ENCODE data around the gene ARL2BP. TPM values are rescaled to one million over a fixed set of nuclear protein-coding genes. Genes with fewer than 3 reads are reported as not detected.
"Not testable (repeated sequence)": the region's sequence is repeated elsewhere in the genome, so short reads cannot be mapped to it uniquely, and the experiment has no call there.

Gene ARL2BP
- total RNA-seq, 1 donor from 2014 or later: 60.3 TPM

GRCh38 chr16:57258910-57259475 is 13.9 kb downstream of the ARL2BP start:
- intact Hi-C loops (cut with micrococcal nuclease): no loop called here
- no peak for DNase-seq
- no peak for ATAC-seq

GRCh38 chr16:57260294-57260929 is 15.4 kb downstream of the ARL2BP start:
- intact Hi-C loops (cut with micrococcal nuclease): no loop called here
- no peak for ATAC-seq
- no peak for DNase-seq

GRCh38 chr16:57261806-57262205 is 16.7 kb downstream of the ARL2BP start:
- ATAC-seq: no peak
- DNase-seq: no peak
- intact Hi-C loops (cut with micrococcal nuclease): no loop called here

GRCh38 chr16:57262841-57263540 is 17.9 kb downstream of the ARL2BP start:
- DNase-seq (no peak), ATAC-seq (no peak)
- intact Hi-C loops (cut with micrococcal nuclease): no loop called here

GRCh38 chr16:57263541-57264351 is 18.7 kb downstream of the ARL2BP start:
- ATAC-seq (no peak), DNase-seq (no peak)
- intact Hi-C loops (cut with micrococcal nuclease): no loop called here

GRCh38 chr16:57264381-57264780 is 19.3 kb downstream of the ARL2BP start:
- DNase-seq: no peak
- intact Hi-C loops (cut with micrococcal nuclease): no loop called here

GRCh38 chr16:57264950-57265371 is 19.9 kb downstream of the ARL2BP start:
- no peak for ATAC-seq
- no peak for DNase-seq
- intact Hi-C loops (cut with micrococcal nuclease): no loop called here

More at GRCh38 chr16:57264381-57264780, 19.3 kb downstream of the ARL2BP start:
- ATAC-seq: no peak

GRCh38 chr16:57265850-57266530 is 20.9 kb downstream of the ARL2BP start:
- ATAC-seq (peak; percentile 86), DNase-seq (peak; percentile 86)
- intact Hi-C loops (cut with micrococcal nuclease): no loop called here

- intact Hi-C loops (cut with micrococcal nuclease): no loop called here
- DNase-seq (no peak), ATAC-seq (peak; percentile 45)
These were observed 21.6 kb downstream of the ARL2BP start for GRCh38 chr16:57266531-57267260.

GRCh38 chr16:57267343-57267742 is 22.3 kb downstream of the ARL2BP start:
- ATAC-seq; intact Hi-C loops (cut with micrococcal nuclease); DNase-seq: not testable (repeated sequence)

- DNase-seq (peak; percentile 80), ATAC-seq (peak; percentile 75)
- intact Hi-C loops (cut with micrococcal nuclease): no loop called here
These were observed 24.0 kb downstream of the ARL2BP start for GRCh38 chr16:57268804-57269800.

- DNase-seq (no peak), ATAC-seq (no peak)
- intact Hi-C loops (cut with micrococcal nuclease): no loop called here
These were observed 25.4 kb downstream of the ARL2BP start for GRCh38 chr16:57270221-57271062.

GRCh38 chr16:57271063-57271345 is 25.9 kb downstream of the ARL2BP start:
- intact Hi-C loops (cut with micrococcal nuclease): no loop called here
- ATAC-seq (no peak), DNase-seq (no peak)

- ATAC-seq (no peak), DNase-seq (no peak)
- intact Hi-C loops (cut with micrococcal nuclease): no loop called here
These were observed 26.9 kb downstream of the ARL2BP start for GRCh38 chr16:57271867-57272495.

- no peak for DNase-seq
- intact Hi-C loops (cut with micrococcal nuclease): no loop called here
- ATAC-seq: no peak
These were observed 28.3 kb downstream of the ARL2BP start for GRCh38 chr16:57273359-57273758.

GRCh38 chr16:57273826-57274225 is 28.8 kb downstream of the ARL2BP start:
- DNase-seq: no peak
- no peak for ATAC-seq
- intact Hi-C loops (cut with micrococcal nuclease): no loop called here
